GM21367 (cell line): ENCODE measurements around the gene MZT2A.
"Not testable (repeated sequence)": the region's sequence is repeated elsewhere in the genome, so short reads cannot be mapped to it uniquely, and the experiment has no call there.

Experiments
- ATAC-seq: cut with Tn5 transposase; IDR thresholded peaks from one replicate; pipeline ENCODE4 v1.9.1; 2021; ENCODE audit not compliant: unreplicated experiment

MZT2A gene

GRCh38 chr2:131492015-131492417, at the start of gene MZT2A:
Gene MZT2A, minus strand, starts transcription at chr2:131492397. Its CDS starts 21 bp downstream, at chr2:131492376.
- ATAC-seq: not testable (repeated sequence)

GRCh38 chr2:131538856-131539255, 46.7 kb upstream of the MZT2A start:
- not testable (repeated sequence) for ATAC-seq

- ATAC-seq: not testable (repeated sequence)
Observed at GRCh38 chr2:131536841-131537240, 44.6 kb upstream of the MZT2A start.

GRCh38 chr2:131535951-131536826, 44.0 kb upstream of the MZT2A start:
- not testable (repeated sequence) for ATAC-seq

GRCh38 chr2:131535526-131535925, 43.3 kb upstream of the MZT2A start:
- ATAC-seq: no peak

- ATAC-seq: not testable (repeated sequence)
Observed at GRCh38 chr2:131534965-131535364, 42.8 kb upstream of the MZT2A start.

- not testable (repeated sequence) for ATAC-seq
Observed at GRCh38 chr2:131534317-131534672, 42.1 kb upstream of the MZT2A start.

- ATAC-seq: not testable (repeated sequence)
Observed at GRCh38 chr2:131533609-131534316, 41.6 kb upstream of the MZT2A start.

GRCh38 chr2:131532723-131533608, 40.8 kb upstream of the MZT2A start:
- not testable (repeated sequence) for ATAC-seq

GRCh38 chr2:131531547-131532185, 39.5 kb upstream of the MZT2A start:
- ATAC-seq: not testable (repeated sequence)

GRCh38 chr2:131530626-131531344, 38.6 kb upstream of the MZT2A start:
- not testable (repeated sequence) for ATAC-seq

GRCh38 chr2:131529864-131530445, 37.8 kb upstream of the MZT2A start:
- not testable (repeated sequence) for ATAC-seq

GRCh38 chr2:131528981-131529863, 37.0 kb upstream of the MZT2A start:
- peak; percentile 58 for ATAC-seq

- peak; percentile 86 for ATAC-seq
Observed at GRCh38 chr2:131527131-131528001, 35.2 kb upstream of the MZT2A start, which contains the start of gene CCDC74A. Gene CCDC74A, plus strand, starts transcription at chr2:131527888. Its CDS starts 83 bp downstream, at chr2:131527971.

GRCh38 chr2:131525256-131525655, 33.1 kb upstream of the MZT2A start:
- not testable (repeated sequence) for ATAC-seq

- no peak for ATAC-seq
Observed at GRCh38 chr2:131521961-131522781, 30.0 kb upstream of the MZT2A start.
